T-cell (primary cell): ENCODE results near the gene VPS37C. TPM values are rescaled to one million over a fixed set of nuclear protein-coding genes. Genes with fewer than 3 reads are reported as not detected.

Experiments
- ATAC-seq, 4 experiments: fragments of 200-7000 bp in 3 of 4; fragments of 150-1000 bp in 1 of 4; cut with Tn5 transposase; replicated peaks in 1 of 4; 1 replicate in 3 of 4; 2 replicates in 1 of 4; pipeline ENCODE4 v1.10.0; 2021; ENCODE audit warnings: moderate library complexity in 3 of 4, mild to moderate bottlenecking in 2 of 4, moderate number of reproducible peaks in 1 of 4
- CTCF ChIA-PET, 2 donors: fragments of 300-600 bp; sonication (Branson Sonifier 250); formaldehyde crosslinking; loops; one replicate each; lab custom pipeline; 2022; ENCODE audit warnings: antibody characterized with exemption in 2 of 2; lab: Charles Lee
- POLR2A ChIA-PET, 2 donors: fragments of 300-600 bp; sonication (Branson Sonifier 250); formaldehyde crosslinking; loops; one replicate each; lab custom pipeline; 2022; ENCODE audit warnings: antibody characterized with exemption in 2 of 2; lab: Charles Lee
- DNase-seq, 35 experiments: peaks; one replicate each; pipeline versions ENCODE4 v3.0.0 to v3.0.0-alpha.2; 2013 to 2023
- H3K27ac ChIP-seq: one replicate; pipeline ENCODE4 v1.5.1; 2013; ENCODE audit warnings: low read length
- H3K27me3 ChIP-seq, 2 experiments: replicated peaks in 1 of 2; 1 replicate in 1 of 2; 2 replicates in 1 of 2; pipeline versions ENCODE4 v1.6.1 to v1.7.0; 2013; ENCODE audit warnings: low read length in 1 of 2, mixed read lengths in 1 of 2; ENCODE audit not compliant: control insufficient read depth in 2 of 2, insufficient read depth in 2 of 2; ENCODE audit errors: extremely low read depth in 1 of 2
- H3K36me3 ChIP-seq, 2 donors: 1 replicate in 1 of 2; 2 replicates in 1 of 2; pipeline versions ENCODE4 v1.6.1 to v1.7.0; 2013; ENCODE audit warnings: low read length in 1 of 2; ENCODE audit not compliant: control insufficient read depth in 2 of 2, insufficient read depth in 1 of 2; ENCODE audit errors: extremely low read depth in 1 of 2
- H3K4me1 ChIP-seq, 2 experiments: 1 replicate in 1 of 2; 2 replicates in 1 of 2; pipeline versions ENCODE4 v1.6.1 to v1.7.0; 2013; ENCODE audit warnings: low read length in 2 of 2, mixed read lengths in 1 of 2; ENCODE audit not compliant: insufficient read depth in 2 of 2, control insufficient read depth in 1 of 2; ENCODE audit errors: extremely low read depth in 1 of 2
- H3K4me3 ChIP-seq, 2 donors: 1 replicate in 1 of 2; 2 replicates in 1 of 2; pipeline versions ENCODE4 v1.5.1 to v1.7.0; 2013; ENCODE audit warnings: mild to moderate bottlenecking in 2 of 2, low read length in 1 of 2, moderate library complexity in 1 of 2; ENCODE audit not compliant: control insufficient read depth in 1 of 2; ENCODE audit errors: extremely low read depth in 1 of 2
- H3K9me3 ChIP-seq: 2 replicates; pipeline ENCODE4 v1.7.0; 2013
- H3K27ac Mint-ChIP-seq, 2 donors: one replicate each; pipeline ENCODE4 v1.8.0; 2020 to 2021; ENCODE audit warnings: mild to moderate bottlenecking in 2 of 2, mixed read lengths in 2 of 2
- H3K27me3 Mint-ChIP-seq, 2 donors: one replicate each; pipeline ENCODE4 v1.8.0; 2021 to 2022; ENCODE audit warnings: mixed read lengths in 2 of 2
- H3K36me3 Mint-ChIP-seq: one replicate; pipeline ENCODE4 v1.8.0; 2021; ENCODE audit warnings: mixed read lengths
- H3K4me1 Mint-ChIP-seq, 3 donors: one replicate each; pipeline ENCODE4 v1.8.0; 2020 to 2022; ENCODE audit warnings: mixed read lengths in 3 of 3, mild to moderate bottlenecking in 1 of 3
- H3K4me3 Mint-ChIP-seq, 3 donors: one replicate each; pipeline ENCODE4 v1.8.0; 2020 to 2022; ENCODE audit warnings: mild to moderate bottlenecking in 3 of 3, mixed read lengths in 3 of 3, moderate library complexity in 3 of 3
- H3K9me3 Mint-ChIP-seq, 3 donors: one replicate each; pipeline ENCODE4 v1.8.0; 2020 to 2022; ENCODE audit warnings: mixed read lengths in 3 of 3
- WGBS: methylation state at CpG from one replicate; pipeline ENCODE4 v1.1.5; 2013; ENCODE audit warnings: missing lambda C conversion rate; ENCODE audit not compliant: insufficient coverage; 5-methylcytosine and 5-hydroxymethylcytosine counted together
- total RNA-seq, 35 experiments: library from RNA in 6 of 35; stranded (reverse) in 6 of 35; fragments of 120-200 nt in 1 of 35; gene quantifications; one replicate each; pipeline versions ENCODE4 v1.2.1 to v1.2.4 and lab custom pipeline; 2013 to 2026

The VPS37C gene
- total RNA-seq, 5 donors from 2014 or later (not counting 1 experiment from before 2014, with no cell fraction given): 3.3 to 7.9 (median 7.3) TPM

DNA sequence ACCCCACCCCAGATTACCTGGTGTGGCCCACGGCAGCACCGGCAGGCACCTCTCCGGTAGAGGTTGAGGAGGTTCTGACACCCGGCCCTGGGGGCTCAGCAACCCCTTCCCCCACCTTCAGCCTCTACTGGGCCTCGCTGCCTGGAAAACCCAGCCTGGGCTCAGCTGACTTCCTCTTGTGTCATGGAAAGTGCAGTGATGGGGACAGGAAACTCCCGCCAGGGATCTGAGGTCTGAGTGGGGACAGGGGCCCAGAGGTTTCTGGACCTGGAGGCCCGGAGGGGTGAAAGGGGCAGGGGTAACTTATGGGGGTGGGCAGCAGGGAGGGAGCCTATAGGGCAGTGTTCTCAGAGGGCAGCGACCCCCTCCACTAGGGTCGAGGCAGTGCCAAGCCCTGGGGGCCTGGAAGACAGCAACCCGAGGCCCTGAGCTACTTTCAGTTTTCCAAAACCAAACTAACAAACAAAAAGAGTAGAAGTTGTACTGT, 68.9 kb downstream of the VPS37C start:
- Mint-ChIP-seq H3K36me3 (no peaks in the 10 kb centered on the region), H3K4me1 (peaks cover 51 to 65% (median 57%) of the 10 kb centered on the region in 3 donors), H3K27ac (peak overlapping the region; percentile 91 to 99), H3K9me3 (no peaks in the 10 kb centered on the region), H3K27me3 (no peaks in the 10 kb centered on the region), H3K4me3 (peak overlapping the region; percentile 51 to 68 (median 66))
- ChIA-PET CTCF (interaction anchor here (0.6 to 1.4 kb wide), 3 partner anchors 22 to 30 kb away, joined by 3 read pairs; no protein-coding TSS in a partner anchor), POLR2A (interaction anchor here (0.6 to 0.9 kb wide), 4 partner anchors 17 to 183 kb away, joined by 3 to 5 read pairs (median 4); no protein-coding TSS in a partner anchor)
- peak overlapping the region; percentile 88 for H3K27ac ChIP-seq
- ATAC-seq (peak; percentile 15 to 70 (median 42)), DNase-seq (peak in 4 of 35 experiments; percentile 1 to 67 (median 18))
- H3K36me3 ChIP-seq: no peaks in the 10 kb centered on the region
- WGBS: 0% methylated on average over 1 of the region's 10 CpGs
- peak overlapping the region; percentile 16 to 29 for H3K4me3 ChIP-seq
- H3K27me3 ChIP-seq: no peaks in the 10 kb centered on the region
- H3K4me1 ChIP-seq: peaks cover 27 to 43% of the 10 kb centered on the region in 2 experiments
- no peaks in the 10 kb centered on the region for H3K9me3 ChIP-seq

DNA sequence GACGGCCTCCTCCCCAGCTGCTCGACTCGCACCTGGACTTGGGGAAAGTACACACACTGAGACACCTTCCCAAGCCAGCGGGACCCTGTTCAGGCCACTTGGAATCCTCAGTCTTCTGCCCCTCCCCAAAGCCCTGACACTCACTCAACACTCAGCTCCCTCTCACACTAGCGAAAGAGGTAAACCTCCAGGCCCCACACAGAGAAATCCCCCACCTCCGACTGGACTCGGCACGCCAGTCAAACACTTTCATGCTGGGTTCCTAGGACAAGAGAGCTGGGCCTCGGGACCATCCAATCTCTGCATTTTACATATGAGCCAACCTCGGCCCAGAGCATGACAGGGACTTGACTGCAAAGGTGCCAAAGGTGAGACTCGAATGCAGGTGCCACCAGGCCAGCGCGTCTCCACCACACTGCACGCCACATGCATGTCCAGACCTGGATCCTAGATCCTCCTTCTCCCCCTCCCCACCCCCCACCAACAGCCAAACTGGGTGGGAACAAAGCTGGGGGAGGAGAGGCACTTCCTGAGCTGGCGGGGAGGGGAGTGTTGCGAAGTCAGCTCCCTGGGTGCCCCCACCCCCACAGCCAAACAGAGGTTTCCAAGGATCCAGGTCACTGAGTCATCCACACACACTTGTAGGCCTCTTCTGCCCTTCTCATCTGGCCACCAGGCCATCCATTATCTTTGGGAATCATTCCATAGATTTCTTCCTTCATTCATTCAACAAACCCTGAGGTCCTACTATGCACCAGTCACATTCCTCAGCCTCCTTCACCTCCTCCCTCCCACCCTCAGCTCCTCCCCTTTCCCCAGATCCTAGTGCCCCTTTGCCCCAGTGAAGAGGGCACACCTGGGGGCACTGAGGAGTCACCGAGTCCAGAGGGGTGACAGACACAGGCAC, 69.6 kb downstream of the VPS37C start:
- Histone ChIP-seq H3K36me3 (no peaks in the 10 kb centered on the region), H3K4me3 (peak overlapping the region; percentile 16 to 29), H3K27ac (peak overlapping the region; percentile 88), H3K9me3 (no peaks in the 10 kb centered on the region), H3K27me3 (no peaks in the 10 kb centered on the region), H3K4me1 (peaks cover 27 to 43% of the 10 kb centered on the region in 2 experiments)
- ChIA-PET CTCF (interaction anchor here (0.6 to 1.4 kb wide), 3 partner anchors 21 to 29 kb away, joined by 3 read pairs; no protein-coding TSS in a partner anchor), POLR2A (interaction anchor here (0.6 to 1.1 kb wide), 5 partner anchors 11 to 183 kb away, joined by 3 to 9 read pairs (median 4); no protein-coding TSS in a partner anchor)
- H3K27me3 Mint-ChIP-seq: no peaks in the 10 kb centered on the region
- H3K36me3 Mint-ChIP-seq: no peaks in the 10 kb centered on the region
- H3K4me3 Mint-ChIP-seq: peak overlapping the region; percentile 51 to 68 (median 66)
- no peaks in the 10 kb centered on the region for H3K9me3 Mint-ChIP-seq
- ATAC-seq (peak in 3 of 4 experiments; percentile 39 to 50 (median 44)), DNase-seq (peak in 4 of 35 experiments; percentile 0 to 43 (median 20))
- 55% methylated on average over 10 of the region's 17 CpGs for WGBS
- peak overlapping the region; percentile 91 to 99 for H3K27ac Mint-ChIP-seq
- H3K4me1 Mint-ChIP-seq: peaks cover 51 to 66% (median 57%) of the 10 kb centered on the region in 3 donors

DNA sequence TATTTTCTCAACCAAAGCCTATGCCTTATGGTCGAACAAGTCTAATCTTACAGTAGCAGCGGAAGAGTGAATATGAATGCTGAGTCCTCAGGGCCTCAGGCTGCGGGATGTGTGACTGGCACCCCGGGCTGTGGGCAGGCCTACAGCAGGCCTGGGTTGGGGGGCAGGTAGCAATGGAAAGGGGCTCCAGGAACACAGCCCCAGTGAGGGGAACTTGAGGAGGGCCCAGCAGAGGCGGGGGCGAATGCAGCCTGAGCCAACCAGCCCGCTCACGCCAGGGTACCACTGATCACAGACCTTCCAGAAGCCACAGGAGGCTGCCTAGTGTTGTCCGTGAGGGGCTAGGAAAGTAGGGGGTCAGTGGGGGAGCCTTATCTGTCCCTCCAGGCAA, 70.2 kb downstream of the VPS37C start:
- ChIA-PET POLR2A (interaction anchor here in 1 of 2 donors (1.1 kb wide), 1 partner anchor 10 kb away, joined by 9 read pairs; no protein-coding TSS in a partner anchor), CTCF (no interaction called here)
- H3K4me3 ChIP-seq: peak overlapping the region; percentile 4 to 16
- H3K27me3 ChIP-seq: no peaks in the 10 kb centered on the region
- H3K4me3 Mint-ChIP-seq: peak overlapping the region; percentile 66 to 68 (median 66)
- no peaks in the 10 kb centered on the region for H3K9me3 ChIP-seq
- H3K4me1 Mint-ChIP-seq: peaks cover 51 to 66% (median 57%) of the 10 kb centered on the region in 3 donors
- H3K36me3 ChIP-seq: no peaks in the 10 kb centered on the region
- H3K27me3 Mint-ChIP-seq: no peaks in the 10 kb centered on the region
- H3K4me1 ChIP-seq: peaks cover 27 to 43% of the 10 kb centered on the region in 2 experiments
- DNase-seq: no peak
- WGBS: 63% methylated on average over 5 of the region's 9 CpGs
- H3K27ac Mint-ChIP-seq: peak overlapping the region; percentile 91 to 99
- peak overlapping the region; percentile 88 for H3K27ac ChIP-seq
- H3K9me3 Mint-ChIP-seq: no peaks in the 10 kb centered on the region
- H3K36me3 Mint-ChIP-seq: no peaks in the 10 kb centered on the region
- ATAC-seq: peak in 1 of 4 experiments; percentile 37

DNA sequence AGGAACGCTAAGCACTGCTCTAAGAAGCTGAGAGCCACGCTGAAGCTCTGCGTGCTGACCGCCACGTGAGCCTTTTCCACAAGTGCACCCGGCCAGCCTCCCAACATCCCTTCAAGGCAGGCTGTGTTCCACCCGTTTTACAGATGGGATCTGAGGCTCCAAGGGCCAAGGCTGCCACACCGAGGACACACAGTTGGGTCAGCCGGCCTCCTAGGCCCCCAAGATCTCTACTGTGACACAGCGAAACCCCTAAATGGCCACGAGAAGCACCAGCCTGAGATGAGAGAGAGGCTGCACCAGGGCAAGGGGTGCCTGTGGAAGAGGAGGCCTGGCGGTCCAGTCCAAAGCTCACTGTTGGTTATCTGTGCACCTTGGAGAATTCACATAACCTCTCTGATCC, 70.7 kb downstream of the VPS37C start:
- Histone ChIP-seq H3K27me3 (no peaks in the 10 kb centered on the region), H3K9me3 (no peaks in the 10 kb centered on the region), H3K36me3 (no peaks in the 10 kb centered on the region), H3K4me1 (peaks cover 27 to 43% of the 10 kb centered on the region in 2 experiments), H3K27ac (peak overlapping the region; percentile 88), H3K4me3 (no peak overlapping the region)
- DNase-seq: no peak
- POLR2A ChIA-PET: interaction anchor here in 1 of 2 donors (0.6 kb wide), 1 partner anchor 63 kb away, joined by 3 read pairs; no protein-coding TSS in a partner anchor
- Mint-ChIP-seq H3K36me3 (no peaks in the 10 kb centered on the region), H3K27me3 (no peaks in the 10 kb centered on the region), H3K4me3 (peak overlapping the region in 2 of 3 donors; percentile 66 to 68), H3K4me1 (peaks cover 50 to 65% (median 53%) of the 10 kb centered on the region in 3 donors), H3K27ac (peak overlapping the region; percentile 91 to 99), H3K9me3 (no peaks in the 10 kb centered on the region)
- no peak for ATAC-seq
- CTCF ChIA-PET: no interaction called here
- 78% methylated on average over 10 of the region's 12 CpGs for WGBS

DNA sequence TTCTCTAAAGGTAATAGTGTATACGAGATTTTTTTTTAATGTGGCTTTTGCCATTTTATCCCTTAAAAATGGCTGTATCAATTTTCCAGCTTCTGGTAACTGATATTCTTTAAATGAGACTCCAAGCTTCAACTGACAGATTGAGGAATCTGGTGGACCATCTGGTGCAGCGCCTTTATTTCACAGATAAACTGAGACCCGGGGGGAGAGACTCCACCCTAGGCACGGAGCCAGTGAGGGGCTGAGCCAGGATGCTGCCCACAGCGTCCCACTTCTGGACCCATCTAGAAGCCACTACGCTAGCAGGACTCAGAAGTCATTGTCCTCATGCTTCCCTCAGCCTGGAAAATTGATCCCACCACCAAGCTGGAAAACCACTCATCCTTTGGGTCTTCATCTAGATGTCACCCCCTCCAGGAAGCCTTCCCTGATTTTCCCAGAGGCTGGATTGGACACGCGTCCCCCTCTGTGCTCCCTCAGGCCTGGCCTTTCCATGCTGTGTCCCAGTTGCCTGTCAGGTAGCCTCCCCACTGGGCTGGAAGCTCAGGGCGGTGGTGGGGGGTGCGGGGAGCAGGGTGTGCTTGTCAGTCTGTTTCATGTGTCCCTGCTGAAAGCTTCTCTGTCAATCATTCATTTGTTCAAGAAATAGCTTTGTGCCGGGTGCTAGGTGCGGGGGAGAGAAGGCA, 71.3 kb downstream of the VPS37C start:
- DNase-seq (no peak), ATAC-seq (no peak)
- WGBS: 90% methylated on average over 9 of the region's 12 CpGs
- Histone ChIP-seq H3K27me3 (no peaks in the 10 kb centered on the region), H3K9me3 (no peaks in the 10 kb centered on the region), H3K4me1 (peaks cover 25 to 41% of the 10 kb centered on the region in 2 experiments), H3K27ac (peak overlapping the region; percentile 88), H3K4me3 (no peak overlapping the region), H3K36me3 (no peaks in the 10 kb centered on the region)
- Mint-ChIP-seq H3K4me1 (peaks cover 45 to 60% (median 48%) of the 10 kb centered on the region in 3 donors), H3K27me3 (no peaks in the 10 kb centered on the region), H3K9me3 (no peaks in the 10 kb centered on the region), H3K36me3 (no peaks in the 10 kb centered on the region), H3K27ac (peak overlapping the region; percentile 91 to 99), H3K4me3 (peak overlapping the region in 1 of 3 donors; percentile 68)
- ChIA-PET CTCF (no interaction called here), POLR2A (interaction anchor here in 1 of 2 donors (0.6 kb wide), 1 partner anchor 62 kb away, joined by 3 read pairs; no protein-coding TSS in a partner anchor)
